Type B pancreatic cell (in vitro differentiated cells): ENCODE measurements around the gene ITSN2. TPM values are rescaled to one million over a fixed set of nuclear protein-coding genes. Genes with fewer than 3 reads are reported as not detected.
"Not testable (repeated sequence)": the region's sequence is repeated elsewhere in the genome, so short reads cannot be mapped to it uniquely, and the experiment has no call there.

Source experiments
- DNase-seq: peaks from one replicate; pipeline ENCODE4 v3.0.0; 2021; ENCODE audit warnings: mixed read lengths; ENCODE audit not compliant: unreplicated experiment; ENCODE audit errors: extremely low spot score
- H3K27ac Mint-ChIP-seq: 2 replicates; pipeline ENCODE4 v1.8.0; 2021; ENCODE audit warnings: mild to moderate bottlenecking, mixed read lengths
- H3K27me3 Mint-ChIP-seq: 2 replicates; pipeline ENCODE4 v1.8.0; 2021; ENCODE audit warnings: mixed read lengths
- H3K36me3 Mint-ChIP-seq: 2 replicates; pipeline ENCODE4 v1.8.0; 2021; ENCODE audit warnings: mixed read lengths
- H3K4me1 Mint-ChIP-seq: one replicate; pipeline ENCODE4 v1.8.0; 2021; ENCODE audit warnings: mixed read lengths; ENCODE audit not compliant: unreplicated experiment
- H3K4me3 Mint-ChIP-seq: 2 replicates; pipeline ENCODE4 v1.8.0; 2021; ENCODE audit warnings: mild to moderate bottlenecking, mixed read lengths
- H3K9me3 Mint-ChIP-seq: 2 replicates; pipeline ENCODE4 v1.8.0; 2021; ENCODE audit warnings: mixed read lengths
- total RNA-seq: library from RNA; stranded (reverse); gene quantifications from 2 replicates; pipeline ENCODE4 v1.2.1, GENCODE V29; 2021; ENCODE audit warnings: low replicate concordance
- TF ChIP-seq, protein P1 (sequence below): fragments of 200-600 bp; sonication (generic); conservative IDR thresholded peaks from 2 replicates; pipeline ENCODE4 v1.5.0; 2021; ENCODE audit warnings: antibody characterized with exemption, mild to moderate bottlenecking

Gene ITSN2
- total RNA-seq, 1 donor from 2014 or later: 18.9 TPM

DNA sequence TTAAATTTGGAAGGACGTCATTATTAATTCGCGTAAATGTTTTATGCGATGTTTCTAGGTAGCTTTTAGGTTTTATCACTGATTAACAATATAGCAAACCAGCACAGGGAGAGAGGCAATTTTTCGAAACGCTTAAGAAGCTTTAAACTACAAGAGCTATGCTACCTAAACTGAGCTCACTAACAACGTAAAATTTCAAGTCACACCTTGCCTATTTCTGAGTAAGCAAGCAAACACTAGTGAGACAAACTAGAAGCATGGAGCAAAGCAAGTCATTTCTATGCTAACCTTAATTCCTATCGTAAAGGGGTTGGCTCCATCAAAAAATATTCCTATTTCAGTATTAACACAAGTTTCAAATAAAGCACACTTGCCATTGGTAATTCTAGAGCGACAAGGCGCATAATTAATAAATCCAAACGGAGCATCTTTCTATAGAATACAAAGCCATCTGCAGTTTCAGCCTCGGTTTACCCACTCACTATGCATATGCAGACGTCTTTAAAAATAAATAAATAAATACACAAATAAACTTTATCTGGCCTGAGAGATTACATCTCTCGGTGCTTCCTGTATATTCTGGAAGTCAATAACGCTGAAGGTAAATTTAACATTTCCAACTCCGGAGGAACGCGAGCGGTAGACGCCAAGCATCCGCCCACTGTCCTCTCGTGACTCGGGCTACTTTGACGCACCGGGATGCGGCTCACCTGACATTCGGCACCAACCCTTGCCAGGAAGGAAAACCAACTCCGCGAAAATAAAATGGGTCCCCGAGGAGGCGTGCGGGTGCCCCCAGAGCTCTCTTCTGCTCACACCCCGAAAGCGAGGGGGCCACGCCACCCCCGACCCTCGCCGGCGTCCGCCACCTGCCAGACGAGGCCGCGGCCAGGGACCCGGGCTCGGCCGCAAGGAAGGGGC, 947 bp downstream of the ITSN2 start:
- no peaks in the 10 kb centered on the region for H3K36me3 Mint-ChIP-seq
- H3K4me3 Mint-ChIP-seq: peak overlapping the region; percentile 89
- H3K9me3 Mint-ChIP-seq: no peaks in the 10 kb centered on the region
- no peak for DNase-seq
- H3K27me3 Mint-ChIP-seq: peaks cover 12% of the 10 kb centered on the region
- TF ChIP-seq, protein P1, sequence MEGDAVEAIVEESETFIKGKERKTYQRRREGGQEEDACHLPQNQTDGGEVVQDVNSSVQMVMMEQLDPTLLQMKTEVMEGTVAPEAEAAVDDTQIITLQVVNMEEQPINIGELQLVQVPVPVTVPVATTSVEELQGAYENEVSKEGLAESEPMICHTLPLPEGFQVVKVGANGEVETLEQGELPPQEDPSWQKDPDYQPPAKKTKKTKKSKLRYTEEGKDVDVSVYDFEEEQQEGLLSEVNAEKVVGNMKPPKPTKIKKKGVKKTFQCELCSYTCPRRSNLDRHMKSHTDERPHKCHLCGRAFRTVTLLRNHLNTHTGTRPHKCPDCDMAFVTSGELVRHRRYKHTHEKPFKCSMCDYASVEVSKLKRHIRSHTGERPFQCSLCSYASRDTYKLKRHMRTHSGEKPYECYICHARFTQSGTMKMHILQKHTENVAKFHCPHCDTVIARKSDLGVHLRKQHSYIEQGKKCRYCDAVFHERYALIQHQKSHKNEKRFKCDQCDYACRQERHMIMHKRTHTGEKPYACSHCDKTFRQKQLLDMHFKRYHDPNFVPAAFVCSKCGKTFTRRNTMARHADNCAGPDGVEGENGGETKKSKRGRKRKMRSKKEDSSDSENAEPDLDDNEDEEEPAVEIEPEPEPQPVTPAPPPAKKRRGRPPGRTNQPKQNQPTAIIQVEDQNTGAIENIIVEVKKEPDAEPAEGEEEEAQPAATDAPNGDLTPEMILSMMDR: no peak
- H3K4me1 Mint-ChIP-seq: no peaks in the 10 kb centered on the region
- H3K27ac Mint-ChIP-seq: peak overlapping the region; percentile 90

DNA sequence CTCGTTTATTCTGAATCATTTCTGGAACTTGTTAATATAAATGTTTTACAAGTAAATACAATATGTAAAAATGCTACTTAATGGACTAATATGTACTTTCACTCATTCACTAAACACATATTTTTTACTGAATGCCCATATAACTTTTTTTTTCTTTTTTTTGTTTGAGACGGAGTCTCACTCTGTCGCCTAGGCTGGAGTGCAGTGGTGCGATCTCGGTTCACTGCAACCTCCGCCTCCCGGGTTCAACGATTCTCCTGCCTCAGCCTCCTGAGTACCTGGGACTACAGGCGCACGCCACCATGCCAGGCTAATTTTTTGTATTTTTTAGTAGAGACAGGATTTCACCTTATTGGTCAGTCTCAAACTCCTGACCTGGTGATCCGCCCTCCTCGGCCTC, 2.6 kb downstream of the ITSN2 start:
- not testable (repeated sequence) for H3K4me1 Mint-ChIP-seq, H3K36me3 Mint-ChIP-seq, DNase-seq, H3K27ac Mint-ChIP-seq, H3K9me3 Mint-ChIP-seq
- Mint-ChIP-seq H3K27me3 (peaks cover 12% of the 10 kb centered on the region), H3K4me3 (peak overlapping the region; percentile 76)

DNA sequence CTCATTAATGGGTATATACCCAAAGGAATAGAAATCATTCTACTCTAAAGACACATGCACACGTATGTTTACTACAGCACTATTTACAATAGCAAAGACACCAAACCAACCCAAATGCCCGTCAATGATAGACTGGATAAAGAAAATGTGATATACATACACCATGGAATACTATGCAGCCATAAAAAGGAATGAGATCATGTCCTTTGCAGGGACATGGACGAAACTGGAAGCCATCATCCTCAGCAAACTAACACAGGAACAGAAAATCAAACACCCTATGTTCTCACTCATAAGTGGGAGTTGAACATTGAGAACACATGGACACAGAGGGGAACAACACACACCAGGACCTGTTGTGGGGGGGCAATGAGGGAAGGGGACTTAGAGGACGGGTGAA, 3.2 kb downstream of the ITSN2 start:
- not testable (repeated sequence) for DNase-seq, H3K4me1 Mint-ChIP-seq, H3K36me3 Mint-ChIP-seq, H3K9me3 Mint-ChIP-seq, H3K27ac Mint-ChIP-seq
- Mint-ChIP-seq H3K27me3 (peaks cover 12% of the 10 kb centered on the region), H3K4me3 (peak overlapping the region; percentile 24)

DNA sequence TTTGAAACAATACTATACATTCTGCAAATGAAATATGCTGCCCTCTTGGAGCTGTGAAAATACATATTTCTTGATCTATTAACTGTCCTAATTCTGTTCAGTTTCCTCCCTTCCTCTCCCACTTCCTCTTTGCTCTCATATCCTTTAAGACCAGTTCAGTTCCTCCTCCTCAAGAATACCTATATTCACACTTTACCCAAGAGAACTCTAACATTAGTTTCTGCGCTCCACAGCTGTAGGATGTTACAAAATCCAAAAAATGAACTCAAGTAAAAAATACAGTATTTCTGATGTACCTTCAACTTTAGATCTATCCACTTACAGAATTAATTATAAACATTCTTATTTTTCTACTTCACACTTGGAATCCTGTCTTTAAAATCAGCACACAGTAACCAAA, 5.4 kb downstream of the ITSN2 start:
- no peak overlapping the region for H3K27ac Mint-ChIP-seq
- TF ChIP-seq, protein P1: no peak
- DNase-seq: no peak
- H3K4me3 Mint-ChIP-seq: no peak overlapping the region
- H3K36me3 Mint-ChIP-seq: no peaks in the 10 kb centered on the region
- no peaks in the 10 kb centered on the region for H3K4me1 Mint-ChIP-seq
- no peaks in the 10 kb centered on the region for H3K9me3 Mint-ChIP-seq
- H3K27me3 Mint-ChIP-seq: peaks cover 12% of the 10 kb centered on the region

DNA sequence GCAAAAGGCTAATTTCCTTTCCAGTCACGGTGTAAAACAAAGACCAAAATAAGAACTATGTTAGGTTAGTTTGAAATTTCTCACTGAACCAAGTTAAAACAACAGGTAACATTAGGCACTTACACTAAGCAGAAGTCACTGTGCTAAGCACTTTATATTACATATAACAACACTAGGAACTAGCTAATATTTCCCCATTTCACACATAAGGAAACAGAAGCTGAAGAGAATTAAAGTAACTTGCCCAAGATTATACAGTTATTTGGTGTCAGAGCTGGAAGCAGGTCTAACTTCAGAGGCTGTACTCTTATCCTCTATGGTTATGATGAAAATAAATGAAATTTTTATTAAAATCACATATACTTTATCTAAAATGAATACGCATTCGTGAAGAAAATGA, 5.9 kb downstream of the ITSN2 start:
- TF ChIP-seq, protein P1: no peak
- no peak overlapping the region for H3K27ac Mint-ChIP-seq
- H3K36me3 Mint-ChIP-seq: no peaks in the 10 kb centered on the region
- no peaks in the 10 kb centered on the region for H3K9me3 Mint-ChIP-seq
- no peaks in the 10 kb centered on the region for H3K4me1 Mint-ChIP-seq
- DNase-seq: no peak
- no peak overlapping the region for H3K4me3 Mint-ChIP-seq
- H3K27me3 Mint-ChIP-seq: peaks cover 9% of the 10 kb centered on the region

DNA sequence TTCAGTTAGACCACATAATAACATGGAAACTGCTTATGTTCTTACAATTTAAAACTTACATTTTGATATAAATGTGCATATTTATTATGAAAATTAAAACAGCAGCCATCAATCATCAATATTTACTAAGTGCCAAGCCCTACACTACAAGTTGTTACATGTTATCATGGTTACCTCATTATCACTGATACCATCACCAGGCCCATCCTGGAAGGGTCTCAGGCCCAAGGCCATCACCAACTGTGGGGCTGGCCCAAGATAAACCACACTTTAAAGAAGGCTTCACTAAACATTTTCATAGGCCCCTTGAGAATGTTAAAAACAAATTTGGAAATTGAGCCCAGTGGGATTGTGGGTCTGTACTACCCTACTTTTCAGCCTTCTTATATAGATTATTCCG, 6.4 kb downstream of the ITSN2 start:
- Mint-ChIP-seq H3K36me3 (no peaks in the 10 kb centered on the region), H3K4me3 (no peak overlapping the region), H3K27ac (no peak overlapping the region), H3K27me3 (peaks cover 6% of the 10 kb centered on the region), H3K4me1 (no peaks in the 10 kb centered on the region), H3K9me3 (no peaks in the 10 kb centered on the region)
- TF ChIP-seq, protein P1: no peak
- no peak for DNase-seq
